HepG2 (cell line): Measurements from ENCODE around the gene SFXN5. TPM values are rescaled to one million over a fixed set of nuclear protein-coding genes. Genes with fewer than 3 reads are reported as not detected.

ENCODE experiments used
- ARHGAP35 ChIP-seq: sonication (generic); formaldehyde crosslinking; IDR thresholded peaks from 2 replicates; pipeline ENCODE4 v1.9.0; 2022; ENCODE audit warnings: mild to moderate bottlenecking, inconsistent platforms, moderate library complexity, missing genetic modification reagents, borderline replicate concordance
- ATM ChIP-seq: fragments of 450-650 bp; IDR thresholded peaks from 2 replicates; pipeline ENCODE4 v1.7.1; 2017; ENCODE audit warnings: mild to moderate bottlenecking, borderline replicate concordance
- BCLAF1 ChIP-seq: fragments of 450-650 bp; IDR thresholded peaks from 2 replicates; pipeline ENCODE4 v1.6.1; 2017; ENCODE audit warnings: mild to moderate bottlenecking
- JUN ChIP-seq: sonication (generic); formaldehyde crosslinking; IDR thresholded peaks from 2 replicates; pipeline ENCODE4 v1.4.0; 2020; ENCODE audit warnings: mild to moderate bottlenecking, missing genetic modification reagents
- MED1 ChIP-seq: sonication (generic); formaldehyde crosslinking; IDR thresholded peaks from 2 replicates; pipeline ENCODE4 v1.4.0; 2020; ENCODE audit warnings: missing genetic modification reagents
- MEIS2 ChIP-seq: sonication (generic); formaldehyde crosslinking; IDR thresholded peaks from 2 replicates; pipeline ENCODE4 v1.9.0; 2021; ENCODE audit warnings: mild to moderate bottlenecking, missing genetic modification reagents
- NFRKB ChIP-seq: fragments of 450-650 bp; IDR thresholded peaks from 2 replicates; pipeline ENCODE4 v1.6.1; 2017
- RAD21 ChIP-seq: fragments of 450-650 bp; formaldehyde crosslinking; IDR thresholded peaks from 2 replicates; pipeline ENCODE4 v1.5.0; 2020; ENCODE audit warnings: mild to moderate bottlenecking
- SP140L ChIP-seq: sonication (generic); formaldehyde crosslinking; IDR thresholded peaks from 2 replicates; pipeline ENCODE4 v1.4.0; 2020; ENCODE audit warnings: missing genetic modification reagents, borderline replicate concordance
- ZBTB21 ChIP-seq: sonication (generic); formaldehyde crosslinking; IDR thresholded peaks from 2 replicates; pipeline ENCODE4 v1.4.0; 2020; ENCODE audit warnings: missing genetic modification reagents
- ZNF549 ChIP-seq: sonication (generic); formaldehyde crosslinking; IDR thresholded peaks from 2 replicates; pipeline ENCODE4 v1.5.0; 2020; ENCODE audit warnings: missing genetic modification reagents
- ZNF776 ChIP-seq: sonication (generic); formaldehyde crosslinking; IDR thresholded peaks from 2 replicates; pipeline ENCODE4 v1.4.0; 2020; ENCODE audit warnings: mild to moderate bottlenecking, missing genetic modification reagents
- ZNF841 ChIP-seq: sonication (generic); formaldehyde crosslinking; IDR thresholded peaks from 2 replicates; pipeline ENCODE4 v1.8.1; 2023; ENCODE audit warnings: missing genetic modification reagents, borderline replicate concordance
- ZSCAN21 ChIP-seq: sonication (generic); formaldehyde crosslinking; IDR thresholded peaks from 2 replicates; pipeline ENCODE4 v1.8.0; 2022; ENCODE audit warnings: mild to moderate bottlenecking, missing genetic modification reagents, moderate library complexity, borderline replicate concordance
- polyA plus RNA-seq, 8 experiments: library from polyadenylated mRNA; depleted of rRNA in 3 of 8; stranded (reverse) in 7 of 8; unstranded in 1 of 8; fragments of >200 nt; fragmentation: Illumina TruSeq in 4 of 8; extraction: Trizol in 4 of 8; gene quantifications; 2 replicates each; pipeline versions ENCODE4 v1.2.1 to v1.2.3, GENCODE V29; 2011 to 2016; ENCODE audit warnings: low read depth in 4 of 8, missing spikeins in 1 of 8, mixed read lengths in 1 of 8; ENCODE audit not compliant: insufficient read depth in 1 of 8
- total RNA-seq, 5 experiments: library from RNA; depleted of rRNA; stranded (reverse); fragments of >200 nt; fragmentation: Illumina TruSeq; extraction: Trizol; gene quantifications; 2 replicates each; pipeline ENCODE4 v1.2.3, GENCODE V29; 2016; ENCODE audit warnings: low read depth in 1 of 5
- TF ChIP-seq, protein P1 (sequence below): IDR thresholded peaks from 2 replicates; pipeline ENCODE4 v1.6.1; 2016; ENCODE audit warnings: mild to moderate bottlenecking, missing biosample characterization, missing genetic modification reagents
- TF ChIP-seq, protein P2 (sequence below): sonication (generic); formaldehyde crosslinking; IDR thresholded peaks from 2 replicates; pipeline ENCODE4 v1.4.0; 2020; ENCODE audit warnings: missing genetic modification reagents, mild to moderate bottlenecking, borderline replicate concordance
- TF ChIP-seq, protein P3 (sequence below): sonication (generic); formaldehyde crosslinking; IDR thresholded peaks from 2 replicates; pipeline ENCODE4 v1.9.0; 2021; ENCODE audit warnings: mild to moderate bottlenecking, missing genetic modification reagents

Gene SFXN5
- total and polyA plus RNA-seq, 2 of the 13 experiments (the other 11 are each of a cell fraction or from before 2014, with no cell fraction given), result 34.9 to 37.4 TPM

DNA sequence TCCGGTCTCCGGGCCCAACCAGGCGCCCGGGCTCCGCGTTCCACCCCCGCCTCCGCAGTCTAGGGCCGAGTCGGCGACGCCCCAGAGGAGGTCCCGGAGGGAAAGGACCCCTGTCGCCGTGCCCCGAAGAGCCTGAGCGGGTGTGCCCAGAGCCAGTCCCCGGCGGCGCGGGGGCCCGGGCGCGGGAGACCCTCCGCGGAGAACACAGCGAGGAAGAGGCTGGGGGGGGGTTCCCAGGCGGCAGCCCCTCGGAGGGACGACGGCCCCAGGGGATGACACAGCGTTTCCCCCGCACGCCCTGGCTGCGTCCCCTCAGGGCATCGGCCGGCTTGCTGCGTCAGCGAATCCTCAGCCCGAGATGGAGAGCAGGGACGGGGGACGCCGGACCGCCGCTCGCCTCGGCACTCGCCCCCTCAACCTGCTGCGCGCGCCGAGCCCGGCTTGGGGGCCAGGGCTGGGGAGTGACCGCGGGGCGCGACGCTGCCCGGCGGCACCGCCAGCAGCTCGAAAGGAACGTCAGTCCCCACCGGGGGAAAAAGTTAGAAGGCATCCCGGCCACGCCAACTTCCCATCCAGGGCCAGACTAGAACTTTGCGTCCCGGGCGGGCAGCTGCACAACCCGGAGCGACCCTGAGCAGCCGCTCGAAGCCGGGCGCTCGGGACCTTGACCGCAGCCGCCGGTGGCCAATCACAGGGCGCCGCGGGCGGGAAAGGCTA is 711 bp downstream of the SFXN5 start (continued):
- TF ChIP-seq RAD21 (peak; percentile 15; the same call in 1 of the 2 replicates), NFRKB (no peak), ATM (no peak), MED1 (CRISPR knock-in tag) (peak; percentile 52), SP140L (CRISPR knock-in tag) (peak; percentile 59; the same call in 1 of the 2 replicates), MEIS2 (CRISPR knock-in tag) (0 out of 2 replicates have a peak, but pooled peaks have one; percentile 42), JUN (CRISPR knock-in tag) (no peak; the same call in 1 of the 2 replicates), ZNF549 (no peak), ZBTB21 (CRISPR knock-in tag) (no peak), ZSCAN21 (CRISPR knock-in tag) (peak; percentile 73; the same call in 1 of the 2 replicates), ZNF776 (peak; percentile 94; the same call in 1 of the 2 replicates), ZNF841 (CRISPR knock-in tag) (no peak), BCLAF1 (no peak), ARHGAP35 (CRISPR knock-in tag) (no peak)
- TF ChIP-seq, protein P1, sequence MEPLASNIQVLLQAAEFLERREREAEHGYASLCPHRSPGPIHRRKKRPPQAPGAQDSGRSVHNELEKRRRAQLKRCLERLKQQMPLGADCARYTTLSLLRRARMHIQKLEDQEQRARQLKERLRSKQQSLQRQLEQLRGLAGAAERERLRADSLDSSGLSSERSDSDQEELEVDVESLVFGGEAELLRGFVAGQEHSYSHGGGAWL (CRISPR knock-in tag), result peak; percentile 63; the same call in 1 of the 2 replicates
- TF ChIP-seq, protein P2, sequence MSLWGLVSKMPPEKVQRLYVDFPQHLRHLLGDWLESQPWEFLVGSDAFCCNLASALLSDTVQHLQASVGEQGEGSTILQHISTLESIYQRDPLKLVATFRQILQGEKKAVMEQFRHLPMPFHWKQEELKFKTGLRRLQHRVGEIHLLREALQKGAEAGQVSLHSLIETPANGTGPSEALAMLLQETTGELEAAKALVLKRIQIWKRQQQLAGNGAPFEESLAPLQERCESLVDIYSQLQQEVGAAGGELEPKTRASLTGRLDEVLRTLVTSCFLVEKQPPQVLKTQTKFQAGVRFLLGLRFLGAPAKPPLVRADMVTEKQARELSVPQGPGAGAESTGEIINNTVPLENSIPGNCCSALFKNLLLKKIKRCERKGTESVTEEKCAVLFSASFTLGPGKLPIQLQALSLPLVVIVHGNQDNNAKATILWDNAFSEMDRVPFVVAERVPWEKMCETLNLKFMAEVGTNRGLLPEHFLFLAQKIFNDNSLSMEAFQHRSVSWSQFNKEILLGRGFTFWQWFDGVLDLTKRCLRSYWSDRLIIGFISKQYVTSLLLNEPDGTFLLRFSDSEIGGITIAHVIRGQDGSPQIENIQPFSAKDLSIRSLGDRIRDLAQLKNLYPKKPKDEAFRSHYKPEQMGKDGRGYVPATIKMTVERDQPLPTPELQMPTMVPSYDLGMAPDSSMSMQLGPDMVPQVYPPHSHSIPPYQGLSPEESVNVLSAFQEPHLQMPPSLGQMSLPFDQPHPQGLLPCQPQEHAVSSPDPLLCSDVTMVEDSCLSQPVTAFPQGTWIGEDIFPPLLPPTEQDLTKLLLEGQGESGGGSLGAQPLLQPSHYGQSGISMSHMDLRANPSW (CRISPR knock-in tag), result no peak
- TF ChIP-seq, protein P3, sequence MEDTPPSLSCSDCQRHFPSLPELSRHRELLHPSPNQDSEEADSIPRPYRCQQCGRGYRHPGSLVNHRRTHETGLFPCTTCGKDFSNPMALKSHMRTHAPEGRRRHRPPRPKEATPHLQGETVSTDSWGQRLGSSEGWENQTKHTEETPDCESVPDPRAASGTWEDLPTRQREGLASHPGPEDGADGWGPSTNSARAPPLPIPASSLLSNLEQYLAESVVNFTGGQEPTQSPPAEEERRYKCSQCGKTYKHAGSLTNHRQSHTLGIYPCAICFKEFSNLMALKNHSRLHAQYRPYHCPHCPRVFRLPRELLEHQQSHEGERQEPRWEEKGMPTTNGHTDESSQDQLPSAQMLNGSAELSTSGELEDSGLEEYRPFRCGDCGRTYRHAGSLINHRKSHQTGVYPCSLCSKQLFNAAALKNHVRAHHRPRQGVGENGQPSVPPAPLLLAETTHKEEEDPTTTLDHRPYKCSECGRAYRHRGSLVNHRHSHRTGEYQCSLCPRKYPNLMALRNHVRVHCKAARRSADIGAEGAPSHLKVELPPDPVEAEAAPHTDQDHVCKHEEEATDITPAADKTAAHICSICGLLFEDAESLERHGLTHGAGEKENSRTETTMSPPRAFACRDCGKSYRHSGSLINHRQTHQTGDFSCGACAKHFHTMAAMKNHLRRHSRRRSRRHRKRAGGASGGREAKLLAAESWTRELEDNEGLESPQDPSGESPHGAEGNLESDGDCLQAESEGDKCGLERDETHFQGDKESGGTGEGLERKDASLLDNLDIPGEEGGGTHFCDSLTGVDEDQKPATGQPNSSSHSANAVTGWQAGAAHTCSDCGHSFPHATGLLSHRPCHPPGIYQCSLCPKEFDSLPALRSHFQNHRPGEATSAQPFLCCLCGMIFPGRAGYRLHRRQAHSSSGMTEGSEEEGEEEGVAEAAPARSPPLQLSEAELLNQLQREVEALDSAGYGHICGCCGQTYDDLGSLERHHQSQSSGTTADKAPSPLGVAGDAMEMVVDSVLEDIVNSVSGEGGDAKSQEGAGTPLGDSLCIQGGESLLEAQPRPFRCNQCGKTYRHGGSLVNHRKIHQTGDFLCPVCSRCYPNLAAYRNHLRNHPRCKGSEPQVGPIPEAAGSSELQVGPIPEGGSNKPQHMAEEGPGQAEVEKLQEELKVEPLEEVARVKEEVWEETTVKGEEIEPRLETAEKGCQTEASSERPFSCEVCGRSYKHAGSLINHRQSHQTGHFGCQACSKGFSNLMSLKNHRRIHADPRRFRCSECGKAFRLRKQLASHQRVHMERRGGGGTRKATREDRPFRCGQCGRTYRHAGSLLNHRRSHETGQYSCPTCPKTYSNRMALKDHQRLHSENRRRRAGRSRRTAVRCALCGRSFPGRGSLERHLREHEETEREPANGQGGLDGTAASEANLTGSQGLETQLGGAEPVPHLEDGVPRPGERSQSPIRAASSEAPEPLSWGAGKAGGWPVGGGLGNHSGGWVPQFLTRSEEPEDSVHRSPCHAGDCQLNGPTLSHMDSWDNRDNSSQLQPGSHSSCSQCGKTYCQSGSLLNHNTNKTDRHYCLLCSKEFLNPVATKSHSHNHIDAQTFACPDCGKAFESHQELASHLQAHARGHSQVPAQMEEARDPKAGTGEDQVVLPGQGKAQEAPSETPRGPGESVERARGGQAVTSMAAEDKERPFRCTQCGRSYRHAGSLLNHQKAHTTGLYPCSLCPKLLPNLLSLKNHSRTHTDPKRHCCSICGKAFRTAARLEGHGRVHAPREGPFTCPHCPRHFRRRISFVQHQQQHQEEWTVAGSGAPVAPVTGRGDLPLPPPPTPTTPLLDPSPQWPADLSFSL (CRISPR knock-in tag), result peak; percentile 56; the same call in 1 of the 2 replicates
